Ishikawa (cell line): Measurements from ENCODE around the gene KDM2B.

ENCODE experiments used
- CEBPB ChIP-seq: IDR thresholded peaks from 2 replicates; pipeline ENCODE4 v1.6.1; 2012
- CREB1 ChIP-seq: IDR thresholded peaks from 2 replicates; pipeline ENCODE4 v1.6.1; 2012; ENCODE audit warnings: low read depth
- EGR1 ChIP-seq: IDR thresholded peaks from 2 replicates; pipeline ENCODE4 v1.6.1; 2012
- EP300 ChIP-seq: IDR thresholded peaks from 2 replicates; pipeline ENCODE4 v1.6.1; 2012; ENCODE audit warnings: borderline replicate concordance
- FOXM1 ChIP-seq: IDR thresholded peaks from 2 replicates; pipeline ENCODE4 v1.6.1; 2012; ENCODE audit warnings: low read depth, borderline replicate concordance
- MAX ChIP-seq: IDR thresholded peaks from 2 replicates; pipeline ENCODE4 v1.6.1; 2012
- NFIC ChIP-seq: IDR thresholded peaks from 2 replicates; pipeline ENCODE4 v1.6.1; 2012
- RAD21 ChIP-seq: IDR thresholded peaks from 2 replicates; pipeline ENCODE4 v1.6.1; 2012; ENCODE audit warnings: low read depth
- REST ChIP-seq: IDR thresholded peaks from 2 replicates; pipeline ENCODE4 v1.6.1; 2012; ENCODE audit warnings: low read depth, mild to moderate bottlenecking
- TAF1 ChIP-seq: IDR thresholded peaks from 2 replicates; pipeline ENCODE4 v1.6.1; 2012; ENCODE audit warnings: low read depth, mild to moderate bottlenecking
- TCF12 ChIP-seq: IDR thresholded peaks from 2 replicates; pipeline ENCODE4 v1.6.1; 2012; ENCODE audit warnings: low read depth
- TEAD4 ChIP-seq: IDR thresholded peaks from 2 replicates; pipeline ENCODE4 v1.6.1; 2012
- USF1 ChIP-seq: IDR thresholded peaks from 2 replicates; pipeline ENCODE4 v1.6.1; 2012
- YY1 ChIP-seq: IDR thresholded peaks from 2 replicates; pipeline ENCODE4 v1.6.1; 2012; ENCODE audit warnings: low read depth
- ZBTB7A ChIP-seq: IDR thresholded peaks from 2 replicates; pipeline ENCODE4 v1.6.1; 2012; ENCODE audit warnings: low read depth

KDM2B gene

GRCh38 chr12:121438905-121439304, 141.9 kb downstream of the KDM2B start:
- TF ChIP-seq REST: no peak

- no peak for TF ChIP-seq TCF12
- TF ChIP-seq CREB1: no peak
- TF ChIP-seq CEBPB: no peak
- TF ChIP-seq NFIC: no peak
- TF ChIP-seq REST: no peak
- TF ChIP-seq RAD21: no peak
- no peak for TF ChIP-seq YY1
- TF ChIP-seq FOXM1: no peak
- no peak for TF ChIP-seq TEAD4
- no peak for TF ChIP-seq EP300
- no peak for TF ChIP-seq ZBTB7A
- TF ChIP-seq EGR1: no peak
These were observed 144.1 kb downstream of the KDM2B start for GRCh38 chr12:121436706-121437105.

GRCh38 chr12:121432740-121433480, 147.9 kb downstream of the KDM2B start:
- TF ChIP-seq RAD21: no peak
- no peak for TF ChIP-seq TEAD4
- no peak for TF ChIP-seq CREB1
- TF ChIP-seq FOXM1: no peak
- no peak for TF ChIP-seq CEBPB
- TF ChIP-seq NFIC: no peak
- TF ChIP-seq REST: no peak
- no peak for TF ChIP-seq YY1
- TF ChIP-seq EGR1: no peak
- no peak for TF ChIP-seq USF1
- no peak for TF ChIP-seq TCF12
- TF ChIP-seq TAF1: no peak
- no peak for TF ChIP-seq EP300
- no peak for TF ChIP-seq MAX

- TF ChIP-seq YY1 (no peak), EGR1 (no peak), ZBTB7A (no peak), TAF1 (no peak), EP300 (no peak), CEBPB (no peak), TCF12 (no peak), USF1 (no peak), CREB1 (no peak)
These were observed 149.9 kb downstream of the KDM2B start for GRCh38 chr12:121430833-121431415.

- TF ChIP-seq ZBTB7A (no peak), CEBPB (no peak), YY1 (no peak), USF1 (no peak), RAD21 (no peak), EGR1 (no peak), TEAD4 (no peak), CREB1 (no peak), TAF1 (no peak), FOXM1 (no peak), REST (no peak), EP300 (no peak), MAX (no peak), TCF12 (no peak), NFIC (no peak)
These were observed 151.9 kb downstream of the KDM2B start for GRCh38 chr12:121428883-121429282.
